Astrocyte of the cerebellum (primary cell): ENCODE measurements around the gene NBL1.
A peak's percentile ranks its signal among the peaks of the same experiment; 100 is the strongest.

Experiments used
- DNase-seq: peaks from one replicate; pipeline ENCODE4 v3.0.0-alpha.2; 2011; ENCODE audit warnings: low read depth
- H3K4me3 ChIP-seq: 2 replicates; pipeline ENCODE4 v1.5.1; 2011; ENCODE audit warnings: mild to moderate bottlenecking, low read depth, low read length, moderate library complexity
- CTCF ChIP-seq: IDR thresholded peaks from 2 replicates; pipeline ENCODE4 v1.5.1; 2012; ENCODE audit warnings: low read length, low read depth, moderate library complexity, mild to moderate bottlenecking; ENCODE audit errors: missing control alignments
- in situ Hi-C: cut with HindIII; loops from 2 replicates; pipeline ENCODE4 v1.10.0; 2017; ENCODE audit warnings: low sequenced_read_pairs

NBL1 gene

DNA sequence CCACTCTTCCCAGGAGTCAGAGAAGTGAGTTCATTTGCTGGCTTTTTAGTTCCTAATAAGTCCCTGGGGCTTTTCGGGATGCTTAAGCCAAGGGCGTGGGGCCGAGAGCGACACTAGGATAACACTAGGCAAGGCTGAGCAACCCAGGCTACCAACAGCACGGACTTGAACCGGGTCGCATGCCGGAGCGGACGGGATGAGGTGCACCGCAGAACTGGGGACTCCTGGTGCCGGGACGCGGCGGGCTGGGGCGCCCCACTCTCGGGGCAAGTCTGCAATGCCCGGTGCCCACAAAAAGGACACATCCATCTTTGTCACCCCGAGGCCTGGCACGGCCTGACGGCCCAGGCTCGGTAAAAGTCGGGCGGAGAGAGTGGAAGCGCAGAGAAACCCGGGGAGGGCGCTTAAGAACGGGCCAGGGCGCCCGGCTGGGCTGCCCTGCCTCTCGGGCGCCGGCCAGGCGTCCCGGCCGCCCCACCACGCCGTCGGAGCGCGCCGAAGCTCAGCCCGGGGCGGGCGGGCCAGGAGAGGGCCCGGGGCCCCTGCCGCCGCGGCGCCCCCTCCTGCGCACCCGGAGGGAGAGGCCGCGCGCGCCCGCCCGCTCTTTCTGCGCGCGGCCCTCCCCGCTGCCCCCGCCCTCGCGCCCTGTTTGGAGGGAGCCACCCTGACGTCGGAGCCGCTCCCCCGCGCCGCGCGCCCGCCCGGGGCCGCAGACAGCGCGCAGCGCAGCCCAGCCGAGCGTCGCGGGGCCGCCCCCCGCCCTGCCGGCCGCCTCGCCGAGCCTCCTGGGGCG, at the start of gene NBL1:
NBL1 (plus strand) TSS at position 710 of the 793 bp plus-strand sequence. CDS start 10,720 bp downstream, outside the sequence.
- DNase-seq = no peak
- no peak for TF ChIP-seq CTCF
- in situ Hi-C loops = no loop called here
- H3K4me3 ChIP-seq = peak within 1 kb of the TSS; percentile 64

DNA sequence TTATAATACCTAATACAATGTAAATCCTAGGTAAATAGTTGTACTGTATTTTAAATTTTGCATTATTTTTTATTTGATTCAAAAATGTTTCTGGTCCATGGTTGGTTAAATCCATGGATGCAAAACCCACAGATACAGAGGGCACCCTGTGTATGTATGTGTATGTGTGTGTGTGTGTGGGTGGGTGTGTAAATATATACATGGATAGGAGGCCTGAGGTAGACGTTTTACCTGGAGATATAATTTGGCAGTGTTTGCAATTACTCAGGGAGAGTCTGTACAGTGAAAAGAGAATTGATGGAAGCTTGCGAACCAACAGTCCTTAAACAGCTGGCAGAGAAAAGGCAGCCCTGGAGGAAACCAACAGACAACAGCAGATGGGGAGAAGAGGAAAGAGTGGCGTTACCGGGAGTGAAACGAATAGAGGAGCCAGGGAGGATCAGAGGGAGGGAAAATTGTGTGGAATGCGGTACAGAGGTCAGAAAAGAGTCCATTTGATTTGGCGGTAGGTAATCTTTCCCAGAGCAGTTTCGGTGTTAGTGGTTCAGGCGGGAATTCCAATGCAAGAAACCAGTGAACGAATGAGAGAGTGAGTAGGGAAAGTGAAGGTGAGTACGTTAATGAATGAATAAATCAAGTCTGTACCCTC, 47.9 kb upstream of the NBL1 start:
- peak overlapping the region; percentile 67 for H3K4me3 ChIP-seq
- in situ Hi-C loops = no loop called here
- DNase-seq = no peak
- TF ChIP-seq CTCF = no peak

- no peak for TF ChIP-seq CTCF
- DNase-seq = peak; percentile 92
- H3K4me3 ChIP-seq = peak overlapping the region; percentile 67
- in situ Hi-C loops = no loop called here
These were observed 47.2 kb upstream of the NBL1 start for GRCh38 chr1:19596714-19597495.

- no peak for TF ChIP-seq CTCF
- H3K4me3 ChIP-seq = peak overlapping the region; percentile 67
- in situ Hi-C loops = no loop called here
- no peak for DNase-seq
These were observed 46.4 kb upstream of the NBL1 start for GRCh38 chr1:19597496-19598309.

- no peak overlapping the region for H3K4me3 ChIP-seq
- in situ Hi-C loops = no loop called here
- TF ChIP-seq CTCF = no peak
- DNase-seq = no peak
These were observed 44.3 kb upstream of the NBL1 start for GRCh38 chr1:19599810-19600209.

- in situ Hi-C loops = no loop called here
- H3K4me3 ChIP-seq = no peak overlapping the region
- no peak for DNase-seq
- TF ChIP-seq CTCF = no peak
These were observed 41.6 kb upstream of the NBL1 start for GRCh38 chr1:19602486-19602885.
